GM23338 (cell line): ENCODE measurements around the gene FAU. TPM values are rescaled to one million over a fixed set of nuclear protein-coding genes. Genes with fewer than 3 reads are reported as not detected.

Experiments
- ATAC-seq: fragments of 200-7000 bp; cut with Tn5 transposase; 3 replicates; pipeline ENCODE4 v1.9.1; 2020
- DNase-seq: peaks from one replicate; pipeline ENCODE4 v3.0.0-alpha.2; 2015; ENCODE audit warnings: low spot score
- H2AFZ ChIP-seq: fragments of 200-600 bp; sonication (generic); 2 replicates; pipeline ENCODE4 v1.8.0; 2016; ENCODE audit warnings: antibody characterized with exemption, mild to moderate bottlenecking, moderate library complexity
- H3F3A ChIP-seq: fragments of 200-600 bp; sonication (generic); replicated peaks from 2 replicates; pipeline ENCODE4 v1.8.0; 2017; ENCODE audit warnings: antibody characterized with exemption, mixed run types, low read depth
- H3K27ac ChIP-seq: fragments of 200-600 bp; sonication (generic); 2 replicates; pipeline ENCODE4 v1.6.1; 2016; ENCODE audit warnings: low read depth
- H3K27me3 ChIP-seq: fragments of 200-600 bp; sonication (generic); 2 replicates; pipeline ENCODE4 v1.8.0; 2016; ENCODE audit warnings: mild to moderate bottlenecking, mixed run types, moderate library complexity; ENCODE audit not compliant: insufficient read depth
- H3K36me3 ChIP-seq: fragments of 200-600 bp; sonication (generic); 2 replicates; pipeline ENCODE4 v1.8.0; 2016; ENCODE audit warnings: mild to moderate bottlenecking; ENCODE audit not compliant: insufficient read depth
- H3K4me1 ChIP-seq: fragments of 200-600 bp; sonication (generic); 2 replicates; pipeline ENCODE4 v1.8.0; 2016; ENCODE audit warnings: mild to moderate bottlenecking, moderate library complexity; ENCODE audit not compliant: insufficient read depth
- H3K4me2 ChIP-seq: fragments of 200-600 bp; sonication (generic); 2 replicates; pipeline ENCODE4 v1.7.1; 2017; ENCODE audit warnings: mixed run types
- H3K4me3 ChIP-seq: fragments of 200-600 bp; sonication (generic); 2 replicates; pipeline ENCODE4 v1.6.1; 2016; ENCODE audit warnings: mixed run types
- H3K79me2 ChIP-seq: fragments of 200-600 bp; sonication (generic); replicated peaks from 2 replicates; pipeline ENCODE4 v1.8.0; 2017; ENCODE audit warnings: mild to moderate bottlenecking; ENCODE audit not compliant: insufficient read depth
- H3K9me2 ChIP-seq: fragments of 200-600 bp; sonication (generic); 2 replicates; pipeline ENCODE4 v1.8.0; 2017; ENCODE audit not compliant: insufficient read depth
- H4K20me1 ChIP-seq: fragments of 200-600 bp; sonication (generic); replicated peaks from 2 replicates; pipeline ENCODE4 v1.8.0; 2017; ENCODE audit warnings: mild to moderate bottlenecking; ENCODE audit not compliant: insufficient read depth
- H3K27ac Mint-ChIP-seq: 2 replicates; pipeline ENCODE4 v1.8.0; 2020; ENCODE audit warnings: inconsistent platforms, mild to moderate bottlenecking, moderate library complexity, mixed read lengths
- H3K27me3 Mint-ChIP-seq: 3 replicates; pipeline ENCODE4 v1.8.0; 2022; ENCODE audit warnings: low read depth, mild to moderate bottlenecking, moderate library complexity, mixed read lengths, inconsistent platforms; ENCODE audit not compliant: insufficient read depth, poor library complexity
- H3K36me3 Mint-ChIP-seq: 3 replicates; pipeline ENCODE4 v1.8.0; 2021; ENCODE audit warnings: low read depth, mild to moderate bottlenecking, inconsistent platforms, moderate library complexity, mixed read lengths
- H3K4me1 Mint-ChIP-seq: 3 replicates; pipeline ENCODE4 v1.8.0; 2020; ENCODE audit warnings: mild to moderate bottlenecking, inconsistent platforms, mixed read lengths
- H3K4me3 Mint-ChIP-seq: 3 replicates; pipeline ENCODE4 v1.8.0; 2021; ENCODE audit warnings: moderate library complexity, mild to moderate bottlenecking, inconsistent platforms, mixed read lengths
- H3K9me3 Mint-ChIP-seq: 3 replicates; pipeline ENCODE4 v1.8.0; 2020; ENCODE audit warnings: moderate library complexity, mild to moderate bottlenecking, inconsistent platforms, mixed read lengths
- CREB1 ChIP-seq: fragments of 250-450 bp; sonication (Bioruptor Pico); IDR thresholded peaks from 2 replicates; pipeline ENCODE4 v1.5.0; 2020; ENCODE audit warnings: low read depth, mild to moderate bottlenecking, moderate library complexity
- EZH2 ChIP-seq: fragments of 200-600 bp; sonication (generic); IDR thresholded peaks from one replicate; pipeline ENCODE4 v1.8.0; 2017; ENCODE audit warnings: antibody characterized with exemption, mild to moderate bottlenecking, low read depth; ENCODE audit not compliant: unreplicated experiment
- EZH2phosphoT487 ChIP-seq: fragments of 200-600 bp; sonication (generic); IDR thresholded peaks from one replicate; pipeline ENCODE4 v1.8.1; 2018; ENCODE audit warnings: antibody characterized with exemption; ENCODE audit not compliant: unreplicated experiment
- NANOG ChIP-seq: IDR thresholded peaks from 2 replicates; pipeline ENCODE4 v1.6.1; 2016; ENCODE audit warnings: antibody characterized with exemption, borderline replicate concordance
- POLR2AphosphoS5 ChIP-seq: IDR thresholded peaks from 2 replicates; pipeline ENCODE4 v1.6.1; 2016; ENCODE audit warnings: antibody characterized with exemption, low read depth
- REST ChIP-seq: IDR thresholded peaks from one replicate; pipeline ENCODE4 v1.6.1; 2018; ENCODE audit warnings: antibody characterized with exemption; ENCODE audit not compliant: unreplicated experiment
- STAT1 ChIP-seq: IDR thresholded peaks from one replicate; pipeline ENCODE4 v1.6.1; 2016; ENCODE audit warnings: antibody characterized with exemption; ENCODE audit not compliant: unreplicated experiment
- ZNF114 ChIP-seq: fragments of 250-450 bp; sonication (Bioruptor Pico); IDR thresholded peaks from 2 replicates; pipeline ENCODE4 v1.5.0; 2020; ENCODE audit warnings: mild to moderate bottlenecking, moderate library complexity
- polyA plus RNA-seq: library from polyadenylated mRNA; unstranded; fragments of >200 nt; fragmentation: Nextera tagmentation; extraction: Ambion mirVana; gene quantifications from 2 replicates; pipeline ENCODE4 v1.2.1, GENCODE V29; 2016
- total RNA-seq: library from RNA; depleted of rRNA; stranded (reverse); fragments of >200 nt; shearing (Covaris generic); gene quantifications from 2 replicates; pipeline ENCODE4 v1.2.3, GENCODE V29; 2014
- TF ChIP-seq, protein P1 (sequence below): IDR thresholded peaks from 2 replicates; pipeline ENCODE4 v1.6.1; 2016; ENCODE audit warnings: antibody characterized with exemption
- TF ChIP-seq, protein P2 (sequence below), 2 experiments: fragments of 200-600 bp in 1 of 2; sonication (generic) in 1 of 2; conservative IDR thresholded peaks; 2 replicates each; pipeline versions ENCODE4 v1.5.1 to v1.6.1; 2016 to 2017; ENCODE audit warnings: antibody characterized with exemption in 2 of 2, low read depth in 2 of 2, mild to moderate bottlenecking in 2 of 2, moderate library complexity in 1 of 2
- TF ChIP-seq, protein P3 (sequence below): fragments of 250-450 bp; sonication (Bioruptor Pico); IDR thresholded peaks from 2 replicates; pipeline ENCODE4 v1.5.0; 2020; ENCODE audit warnings: mild to moderate bottlenecking, moderate library complexity

The FAU gene
- total and polyA plus RNA-seq, 2 experiments from 2014 or later, result 262 to 1,177 TPM

GRCh38 chr11:65135633-65136145 lies 13.8 kb upstream of the FAU start:
- Histone ChIP-seq H3K4me1 (peaks cover 20% of the 10 kb centered on the region; the same call in 1 of the 2 replicates), H3K4me3 (peak overlapping the region; percentile 67), H3K27ac (peak overlapping the region; percentile 61), H3K27me3 (no peaks in the 10 kb centered on the region), H3F3A (peaks cover 5% of the 10 kb centered on the region; the same call in 1 of the 2 replicates), H3K9me2 (no peaks in the 10 kb centered on the region), H3K4me2 (peak overlapping the region; percentile 77), H3K79me2 (peaks cover 19% of the 10 kb centered on the region), H2AFZ (no peak overlapping the region), H3K36me3 (no peaks in the 10 kb centered on the region), H4K20me1 (no peaks in the 10 kb centered on the region)
- ATAC-seq (no peak), DNase-seq (no peak)
- peaks cover 11% of the 10 kb centered on the region for H3K36me3 Mint-ChIP-seq
- no peaks in the 10 kb centered on the region for H3K9me3 Mint-ChIP-seq
- H3K4me1 Mint-ChIP-seq, result peaks cover 19% of the 10 kb centered on the region
- peak overlapping the region; percentile 97 for H3K4me3 Mint-ChIP-seq
- H3K27ac Mint-ChIP-seq, result peak overlapping the region; percentile 100
- peaks cover 19% of the 10 kb centered on the region for H3K27me3 Mint-ChIP-seq
- no peak for TF ChIP-seq STAT1
- no peak for TF ChIP-seq POLR2AphosphoS5
- TF ChIP-seq, protein P1, sequence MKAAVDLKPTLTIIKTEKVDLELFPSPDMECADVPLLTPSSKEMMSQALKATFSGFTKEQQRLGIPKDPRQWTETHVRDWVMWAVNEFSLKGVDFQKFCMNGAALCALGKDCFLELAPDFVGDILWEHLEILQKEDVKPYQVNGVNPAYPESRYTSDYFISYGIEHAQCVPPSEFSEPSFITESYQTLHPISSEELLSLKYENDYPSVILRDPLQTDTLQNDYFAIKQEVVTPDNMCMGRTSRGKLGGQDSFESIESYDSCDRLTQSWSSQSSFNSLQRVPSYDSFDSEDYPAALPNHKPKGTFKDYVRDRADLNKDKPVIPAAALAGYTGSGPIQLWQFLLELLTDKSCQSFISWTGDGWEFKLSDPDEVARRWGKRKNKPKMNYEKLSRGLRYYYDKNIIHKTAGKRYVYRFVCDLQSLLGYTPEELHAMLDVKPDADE, result no peak
- no peak for TF ChIP-seq REST
- TF ChIP-seq, protein P2, sequence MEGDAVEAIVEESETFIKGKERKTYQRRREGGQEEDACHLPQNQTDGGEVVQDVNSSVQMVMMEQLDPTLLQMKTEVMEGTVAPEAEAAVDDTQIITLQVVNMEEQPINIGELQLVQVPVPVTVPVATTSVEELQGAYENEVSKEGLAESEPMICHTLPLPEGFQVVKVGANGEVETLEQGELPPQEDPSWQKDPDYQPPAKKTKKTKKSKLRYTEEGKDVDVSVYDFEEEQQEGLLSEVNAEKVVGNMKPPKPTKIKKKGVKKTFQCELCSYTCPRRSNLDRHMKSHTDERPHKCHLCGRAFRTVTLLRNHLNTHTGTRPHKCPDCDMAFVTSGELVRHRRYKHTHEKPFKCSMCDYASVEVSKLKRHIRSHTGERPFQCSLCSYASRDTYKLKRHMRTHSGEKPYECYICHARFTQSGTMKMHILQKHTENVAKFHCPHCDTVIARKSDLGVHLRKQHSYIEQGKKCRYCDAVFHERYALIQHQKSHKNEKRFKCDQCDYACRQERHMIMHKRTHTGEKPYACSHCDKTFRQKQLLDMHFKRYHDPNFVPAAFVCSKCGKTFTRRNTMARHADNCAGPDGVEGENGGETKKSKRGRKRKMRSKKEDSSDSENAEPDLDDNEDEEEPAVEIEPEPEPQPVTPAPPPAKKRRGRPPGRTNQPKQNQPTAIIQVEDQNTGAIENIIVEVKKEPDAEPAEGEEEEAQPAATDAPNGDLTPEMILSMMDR (conservative IDR thresholded peaks at IDR 0.05; ENCODE audit: low read depth in 2 of 2), result no peak
- no peak for TF ChIP-seq CREB1 (CRISPR knock-in tag)
- TF ChIP-seq, protein P3, sequence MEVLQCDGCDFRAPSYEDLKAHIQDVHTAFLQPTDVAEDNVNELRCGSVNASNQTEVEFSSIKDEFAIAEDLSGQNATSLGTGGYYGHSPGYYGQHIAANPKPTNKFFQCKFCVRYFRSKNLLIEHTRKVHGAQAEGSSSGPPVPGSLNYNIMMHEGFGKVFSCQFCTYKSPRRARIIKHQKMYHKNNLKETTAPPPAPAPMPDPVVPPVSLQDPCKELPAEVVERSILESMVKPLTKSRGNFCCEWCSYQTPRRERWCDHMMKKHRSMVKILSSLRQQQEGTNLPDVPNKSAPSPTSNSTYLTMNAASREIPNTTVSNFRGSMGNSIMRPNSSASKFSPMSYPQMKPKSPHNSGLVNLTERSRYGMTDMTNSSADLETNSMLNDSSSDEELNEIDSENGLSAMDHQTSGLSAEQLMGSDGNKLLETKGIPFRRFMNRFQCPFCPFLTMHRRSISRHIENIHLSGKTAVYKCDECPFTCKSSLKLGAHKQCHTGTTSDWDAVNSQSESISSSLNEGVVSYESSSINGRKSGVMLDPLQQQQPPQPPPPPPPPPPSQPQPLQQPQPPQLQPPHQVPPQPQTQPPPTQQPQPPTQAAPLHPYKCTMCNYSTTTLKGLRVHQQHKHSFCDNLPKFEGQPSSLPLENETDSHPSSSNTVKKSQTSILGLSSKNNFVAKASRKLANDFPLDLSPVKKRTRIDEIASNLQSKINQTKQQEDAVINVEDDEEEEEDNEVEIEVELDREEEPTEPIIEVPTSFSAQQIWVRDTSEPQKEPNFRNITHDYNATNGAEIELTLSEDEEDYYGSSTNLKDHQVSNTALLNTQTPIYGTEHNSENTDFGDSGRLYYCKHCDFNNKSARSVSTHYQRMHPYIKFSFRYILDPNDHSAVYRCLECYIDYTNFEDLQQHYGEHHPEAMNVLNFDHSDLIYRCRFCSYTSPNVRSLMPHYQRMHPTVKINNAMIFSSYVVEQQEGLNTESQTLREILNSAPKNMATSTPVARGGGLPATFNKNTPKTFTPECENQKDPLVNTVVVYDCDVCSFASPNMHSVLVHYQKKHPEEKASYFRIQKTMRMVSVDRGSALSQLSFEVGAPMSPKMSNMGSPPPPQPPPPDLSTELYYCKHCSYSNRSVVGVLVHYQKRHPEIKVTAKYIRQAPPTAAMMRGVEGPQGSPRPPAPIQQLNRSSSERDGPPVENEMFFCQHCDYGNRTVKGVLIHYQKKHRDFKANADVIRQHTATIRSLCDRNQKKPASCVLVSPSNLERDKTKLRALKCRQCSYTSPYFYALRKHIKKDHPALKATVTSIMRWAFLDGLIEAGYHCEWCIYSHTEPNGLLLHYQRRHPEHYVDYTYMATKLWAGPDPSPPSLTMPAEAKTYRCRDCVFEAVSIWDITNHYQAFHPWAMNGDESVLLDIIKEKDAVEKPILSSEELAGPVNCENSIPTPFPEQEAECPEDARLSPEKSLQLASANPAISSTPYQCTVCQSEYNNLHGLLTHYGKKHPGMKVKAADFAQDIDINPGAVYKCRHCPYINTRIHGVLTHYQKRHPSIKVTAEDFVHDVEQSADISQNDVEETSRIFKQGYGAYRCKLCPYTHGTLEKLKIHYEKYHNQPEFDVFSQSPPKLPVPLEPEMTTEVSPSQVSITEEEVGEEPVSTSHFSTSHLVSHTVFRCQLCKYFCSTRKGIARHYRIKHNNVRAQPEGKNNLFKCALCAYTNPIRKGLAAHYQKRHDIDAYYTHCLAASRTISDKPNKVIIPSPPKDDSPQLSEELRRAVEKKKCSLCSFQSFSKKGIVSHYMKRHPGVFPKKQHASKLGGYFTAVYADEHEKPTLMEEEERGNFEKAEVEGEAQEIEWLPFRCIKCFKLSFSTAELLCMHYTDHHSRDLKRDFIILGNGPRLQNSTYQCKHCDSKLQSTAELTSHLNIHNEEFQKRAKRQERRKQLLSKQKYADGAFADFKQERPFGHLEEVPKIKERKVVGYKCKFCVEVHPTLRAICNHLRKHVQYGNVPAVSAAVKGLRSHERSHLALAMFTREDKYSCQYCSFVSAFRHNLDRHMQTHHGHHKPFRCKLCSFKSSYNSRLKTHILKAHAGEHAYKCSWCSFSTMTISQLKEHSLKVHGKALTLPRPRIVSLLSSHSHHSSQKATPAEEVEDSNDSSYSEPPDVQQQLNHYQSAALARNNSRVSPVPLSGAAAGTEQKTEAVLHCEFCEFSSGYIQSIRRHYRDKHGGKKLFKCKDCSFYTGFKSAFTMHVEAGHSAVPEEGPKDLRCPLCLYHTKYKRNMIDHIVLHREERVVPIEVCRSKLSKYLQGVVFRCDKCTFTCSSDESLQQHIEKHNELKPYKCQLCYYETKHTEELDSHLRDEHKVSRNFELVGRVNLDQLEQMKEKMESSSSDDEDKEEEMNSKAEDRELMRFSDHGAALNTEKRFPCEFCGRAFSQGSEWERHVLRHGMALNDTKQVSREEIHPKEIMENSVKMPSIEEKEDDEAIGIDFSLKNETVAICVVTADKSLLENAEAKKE (CRISPR knock-in tag), result no peak
- no peak for TF ChIP-seq NANOG
- no peak for TF ChIP-seq ZNF114 (CRISPR knock-in tag)
- TF ChIP-seq EZH2phosphoT487, result no peak
- no peak for TF ChIP-seq EZH2
